NAMALWA (cell line): ENCODE measurements around the gene SLC5A10.
"Not testable (repeated sequence)": the region's sequence is repeated elsewhere in the genome, so short reads cannot be mapped to it uniquely, and the experiment has no call there.

Experiments used
- DNase-seq: peaks from one replicate; pipeline ENCODE4 v3.0.0-alpha.2; 2015; ENCODE audit warnings: low spot score

The SLC5A10 gene

DNA sequence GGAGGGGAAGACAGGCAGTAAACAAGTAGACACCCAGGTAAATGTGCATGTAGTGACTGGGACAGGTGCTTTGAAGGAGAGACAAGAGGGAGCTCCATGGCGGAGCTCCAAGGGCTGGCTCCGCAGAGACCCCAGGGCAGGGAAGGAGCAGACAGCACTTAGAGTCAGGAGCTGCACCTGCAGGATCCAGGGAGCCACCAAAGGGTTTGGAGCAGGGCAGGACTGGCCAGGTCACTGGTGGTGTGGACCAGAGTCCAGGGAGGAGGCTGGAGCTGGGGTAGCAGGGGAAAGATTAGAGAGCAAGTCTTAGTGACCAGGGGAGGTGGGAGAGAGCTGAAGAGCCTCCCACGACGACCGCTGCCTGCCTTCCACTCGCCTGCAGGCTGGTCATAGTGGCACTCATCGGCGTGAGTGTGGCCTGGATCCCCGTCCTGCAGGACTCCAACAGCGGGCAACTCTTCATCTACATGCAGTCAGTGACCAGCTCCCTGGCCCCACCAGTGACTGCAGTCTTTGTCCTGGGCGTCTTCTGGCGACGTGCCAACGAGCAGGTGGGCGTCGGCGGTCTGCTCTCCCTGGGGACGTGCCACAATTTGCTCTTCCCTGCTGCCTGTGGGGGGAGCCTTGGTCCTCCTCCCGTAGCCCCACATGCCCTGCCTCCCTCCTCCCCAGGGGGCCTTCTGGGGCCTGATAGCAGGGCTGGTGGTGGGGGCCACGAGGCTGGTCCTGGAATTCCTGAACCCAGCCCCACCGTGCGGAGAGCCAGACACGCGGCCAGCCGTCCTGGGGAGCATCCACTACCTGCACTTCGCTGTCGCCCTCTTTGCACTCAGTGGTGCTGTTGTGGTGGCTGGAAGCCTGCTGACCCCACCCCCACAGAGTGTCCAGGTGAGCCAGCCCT, 67.3 kb downstream of the SLC5A10 start:
- DNase-seq, result no peak

- DNase-seq, result no peak
These were observed 68.1 kb downstream of the SLC5A10 start for GRCh38 chr17:19020016-19020415.

- DNase-seq, result not testable (repeated sequence)
These were observed 69.2 kb downstream of the SLC5A10 start for GRCh38 chr17:19021011-19021621.

DNA sequence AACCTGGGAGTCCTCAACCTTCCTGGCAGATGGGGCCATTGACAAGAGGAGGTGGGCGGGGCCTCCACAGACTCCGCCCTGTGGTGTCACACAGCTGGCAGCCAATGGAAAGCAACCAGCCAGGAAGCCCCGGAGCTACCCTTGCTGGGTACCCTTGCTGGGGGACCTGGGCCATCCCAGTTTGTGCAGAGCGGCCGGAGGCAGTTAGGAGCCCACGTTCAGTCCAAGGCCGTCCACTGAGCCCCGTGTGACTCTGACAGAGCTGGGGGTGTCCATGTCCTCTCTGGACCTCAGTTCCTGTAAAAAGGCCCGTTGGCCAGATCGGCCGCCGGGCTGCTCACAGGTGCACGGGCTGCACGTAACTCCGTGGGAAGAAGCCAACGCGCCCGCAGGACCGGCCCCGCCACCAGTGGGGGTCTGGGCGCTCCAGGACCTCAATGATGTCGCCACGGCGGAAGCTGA, 69.7 kb downstream of the SLC5A10 start:
- peak; percentile 52 for DNase-seq

- no peak for DNase-seq
These were observed 70.2 kb downstream of the SLC5A10 start for GRCh38 chr17:19022128-19022527.

- DNase-seq, result no peak
These were observed 70.8 kb downstream of the SLC5A10 start for GRCh38 chr17:19022747-19023146.

DNA sequence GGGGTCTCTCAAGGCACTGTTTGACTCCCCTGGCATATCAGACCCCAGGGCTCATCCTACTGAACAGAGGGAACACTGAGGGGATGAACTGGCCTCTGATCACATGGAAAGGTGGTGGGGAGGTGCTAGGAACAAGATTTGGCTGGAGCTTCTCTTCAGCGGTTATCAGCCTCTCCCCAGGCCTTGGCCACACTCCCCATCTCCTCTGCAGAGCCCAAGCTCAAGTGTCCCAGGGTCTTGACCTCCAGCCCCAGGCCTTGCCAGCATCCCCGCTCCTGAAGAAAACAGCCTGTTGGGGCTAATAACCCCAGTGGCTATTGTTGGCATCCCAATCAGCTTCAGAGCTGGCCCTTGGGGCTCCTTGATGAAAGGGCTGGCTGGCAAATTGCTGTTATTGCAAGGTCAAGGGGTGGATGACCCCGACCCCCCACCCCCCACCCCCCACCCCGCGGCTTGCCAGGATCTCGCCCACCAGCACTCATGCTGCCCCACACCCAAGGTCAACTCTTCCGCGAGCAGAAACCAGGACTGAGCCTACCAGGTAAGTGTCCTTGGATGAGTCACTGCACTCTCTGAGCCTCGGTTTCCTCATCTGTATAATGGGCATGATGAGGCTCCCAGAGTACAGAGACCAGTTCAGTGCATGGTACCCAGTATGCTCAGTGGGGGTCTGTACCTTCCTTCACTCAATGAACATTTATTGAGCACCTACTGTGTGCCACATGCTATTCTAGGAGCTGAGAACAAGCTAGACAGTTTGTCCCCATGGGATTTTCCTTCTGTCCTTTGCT, 71.4 kb downstream of the SLC5A10 start:
- no peak for DNase-seq

GRCh38 chr17:19024101-19025078, 72.4 kb downstream of the SLC5A10 start:
- no peak for DNase-seq

DNA sequence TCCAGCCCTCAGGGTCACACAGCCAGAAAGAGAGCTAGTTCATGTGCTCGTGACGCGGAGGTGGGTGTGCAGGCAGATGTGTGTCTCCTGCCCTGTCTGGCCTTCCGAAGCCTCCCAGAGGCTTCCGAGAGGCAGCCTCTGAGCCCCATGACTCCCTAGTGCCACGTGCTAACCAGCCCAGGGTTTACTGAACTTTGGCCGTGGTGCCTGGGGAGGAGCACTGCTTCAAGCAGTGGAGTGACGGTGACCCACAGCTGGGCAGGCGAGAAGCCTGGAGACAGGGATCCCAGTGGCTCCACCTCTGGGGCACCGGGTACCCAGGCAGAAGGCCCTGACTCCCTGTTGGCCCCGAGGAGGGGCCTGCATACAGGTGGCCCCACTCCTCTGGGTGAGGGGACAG, 76.7 kb downstream of the SLC5A10 start:
- not testable (repeated sequence) for DNase-seq

DNA sequence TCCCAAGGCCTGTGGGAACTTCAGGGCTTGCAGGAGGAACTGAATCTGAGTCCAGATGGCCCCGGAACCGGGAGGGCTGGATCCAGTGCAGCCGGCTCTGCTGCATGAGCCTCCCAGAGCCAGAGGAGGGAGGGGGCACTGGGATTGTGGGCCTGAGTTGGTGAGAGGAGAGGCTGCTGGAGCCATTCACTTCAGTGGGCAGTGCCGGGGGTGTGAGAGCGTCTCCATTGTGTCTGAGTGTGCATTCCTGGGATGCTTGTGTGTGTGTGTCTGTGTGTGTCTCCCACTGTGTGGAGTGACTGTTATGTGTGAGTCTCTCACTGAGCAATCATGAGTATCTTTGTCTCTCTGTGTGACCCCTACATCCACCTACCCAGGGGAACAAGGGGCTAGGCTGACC, 77.8 kb downstream of the SLC5A10 start:
- DNase-seq, result not testable (repeated sequence)

DNA sequence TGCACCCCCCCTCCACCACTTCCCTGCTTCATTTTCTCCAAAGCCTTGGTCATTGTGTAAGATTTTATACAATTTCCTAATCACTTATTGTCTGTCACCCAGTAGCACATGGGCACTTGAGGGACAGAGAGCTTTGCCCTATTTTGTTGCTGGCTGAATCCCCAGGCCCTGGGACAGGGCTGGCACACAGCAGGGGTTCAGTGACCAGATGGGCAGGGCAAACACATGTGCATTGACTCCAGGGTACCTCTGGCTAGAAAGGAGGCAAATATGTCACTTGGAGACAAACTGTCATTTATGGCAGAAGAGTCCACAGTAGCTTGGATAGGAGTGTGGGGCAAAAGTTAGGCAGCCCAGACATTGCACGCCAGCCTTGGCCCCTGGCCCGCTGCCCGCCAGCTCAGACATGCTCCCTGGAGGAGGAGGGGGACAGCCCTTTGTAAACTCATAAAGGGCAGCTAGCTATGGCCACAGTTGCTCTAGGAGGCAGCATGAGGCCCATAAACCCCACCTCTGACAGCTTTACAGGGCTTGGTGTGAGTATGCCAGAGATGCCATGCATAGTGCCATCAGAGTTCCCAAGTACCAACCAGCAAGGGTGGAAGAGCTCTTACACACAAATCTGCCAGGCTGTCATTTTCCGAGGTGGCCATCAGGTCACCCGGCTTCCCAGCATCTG, 78.9 kb downstream of the SLC5A10 start:
- not testable (repeated sequence) for DNase-seq

- DNase-seq, result not testable (repeated sequence)
These were observed 79.8 kb downstream of the SLC5A10 start for GRCh38 chr17:19031729-19032128.

- DNase-seq, result not testable (repeated sequence)
These were observed 80.5 kb downstream of the SLC5A10 start for GRCh38 chr17:19032377-19032988.

DNA sequence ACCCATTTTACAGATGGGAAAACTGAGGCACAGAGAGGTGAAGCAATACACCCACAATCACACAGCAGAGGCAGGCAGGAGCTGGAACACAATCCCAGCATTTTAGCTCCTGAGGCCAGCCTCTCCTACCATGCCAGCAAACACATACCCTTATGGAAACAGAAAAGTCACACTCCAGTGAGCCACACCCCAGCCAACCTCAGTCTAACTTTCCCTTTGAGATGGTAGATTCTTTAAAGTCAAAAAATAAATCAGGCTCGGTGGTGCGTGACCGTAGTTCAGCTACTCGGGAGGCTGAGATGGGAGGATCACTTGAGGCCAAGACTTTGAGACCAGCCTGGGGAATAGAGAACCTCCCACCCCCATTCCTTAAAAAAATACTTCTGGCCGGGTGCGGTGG, 84.2 kb downstream of the SLC5A10 start:
- not testable (repeated sequence) for DNase-seq

DNA sequence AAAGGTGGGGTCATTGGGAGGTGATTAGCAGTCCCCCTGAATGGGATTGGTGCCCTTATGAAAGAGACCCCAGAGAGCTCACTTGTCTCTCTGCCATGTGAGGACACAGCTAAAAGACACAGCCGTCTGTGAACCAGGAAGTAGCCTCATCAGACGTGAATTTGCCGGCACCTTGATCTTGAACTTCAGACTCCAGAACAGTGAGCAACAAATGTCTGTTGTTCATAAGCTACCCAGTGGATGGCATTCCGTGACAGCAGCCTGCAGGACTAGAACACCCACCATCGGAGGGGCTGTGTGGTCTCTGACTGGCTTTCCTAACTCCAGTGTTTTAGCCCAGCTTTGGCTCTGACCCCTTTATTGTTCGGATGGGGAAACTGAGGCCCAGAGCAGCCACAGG, 85.6 kb downstream of the SLC5A10 start:
- DNase-seq, result not testable (repeated sequence)

DNA sequence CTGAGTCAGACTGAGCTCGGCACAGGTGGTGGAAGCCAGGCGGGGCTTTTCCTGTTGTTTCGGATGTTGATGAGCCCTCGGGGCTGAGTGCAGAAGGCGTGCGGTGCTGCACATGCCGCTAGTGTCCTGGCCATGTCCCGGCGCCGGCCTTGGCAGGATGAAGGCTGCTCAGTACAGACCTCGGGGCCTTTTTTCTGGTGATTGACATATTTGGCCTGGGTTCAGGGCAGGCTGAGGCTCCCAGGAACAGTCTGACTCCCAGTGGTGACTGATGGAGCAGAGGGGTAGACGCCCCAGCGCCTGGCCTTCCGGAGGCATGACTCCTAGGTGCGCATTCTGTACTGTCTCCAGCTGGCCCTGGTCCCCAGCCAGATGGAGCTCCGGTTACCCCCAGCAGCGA, 86.0 kb downstream of the SLC5A10 start:
- DNase-seq, result not testable (repeated sequence)

DNA sequence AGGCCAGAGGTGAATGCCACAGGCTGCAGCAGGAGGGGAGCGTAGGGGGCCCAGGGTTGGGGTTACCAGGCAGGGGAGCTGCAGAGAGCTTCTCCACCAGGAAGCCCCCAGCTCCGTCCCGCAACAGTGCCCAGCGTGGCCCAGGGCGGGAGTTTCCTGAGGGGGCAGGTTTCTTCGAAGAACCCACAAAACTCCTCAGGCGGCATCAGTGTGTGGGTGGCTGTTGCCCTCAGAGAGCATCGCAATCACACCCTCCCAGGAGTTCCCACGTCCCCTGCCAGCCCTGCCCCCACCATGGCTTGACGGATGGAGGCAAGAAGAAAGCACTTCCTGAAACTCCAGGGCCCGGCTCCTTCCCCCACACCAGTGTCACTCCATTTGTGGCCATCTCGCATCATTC, 86.8 kb downstream of the SLC5A10 start:
- not testable (repeated sequence) for DNase-seq

DNA sequence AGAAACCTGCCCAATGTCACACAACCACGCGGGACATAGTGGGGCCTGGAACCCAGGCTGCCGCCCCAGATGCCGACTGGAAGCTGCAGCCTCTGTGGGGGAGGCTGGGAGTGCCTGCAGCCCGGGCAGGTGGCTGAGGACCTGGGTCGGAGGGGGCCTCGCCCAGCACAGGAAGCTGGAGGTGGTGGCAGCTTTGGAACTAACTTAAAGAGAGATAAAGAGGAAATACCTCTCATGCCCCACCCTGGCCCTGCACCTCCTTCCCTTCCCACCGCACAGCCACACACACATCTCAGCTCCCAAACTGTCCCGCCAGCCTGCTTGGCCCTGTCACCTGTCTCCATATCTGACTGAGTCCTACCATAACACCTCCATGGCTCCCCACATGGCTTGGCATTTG, 88.4 kb downstream of the SLC5A10 start:
- not testable (repeated sequence) for DNase-seq

GRCh38 chr17:19041871-19042270, 89.9 kb downstream of the SLC5A10 start:
- DNase-seq, result not testable (repeated sequence)

DNA sequence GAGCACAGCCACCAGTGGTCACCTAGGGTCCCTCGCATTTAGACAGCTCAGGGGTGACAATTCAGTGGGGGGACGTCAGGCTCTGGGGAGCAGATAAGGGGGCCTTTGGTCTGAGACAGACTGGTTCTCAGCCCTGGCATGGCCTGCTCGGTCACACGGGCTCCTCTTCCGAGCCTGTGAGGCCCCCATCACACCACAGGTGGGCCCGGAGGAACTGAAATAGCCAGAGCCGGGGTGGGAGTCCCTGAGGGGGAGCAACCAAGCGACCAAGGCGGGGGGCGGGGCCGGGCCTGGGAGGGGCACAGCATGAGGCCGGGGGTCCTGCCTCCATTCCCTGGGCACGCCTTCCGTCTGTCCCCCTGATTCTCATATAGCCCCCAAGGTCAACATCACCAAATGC, 90.4 kb downstream of the SLC5A10 start:
- DNase-seq, result not testable (repeated sequence)
